Activated CD8-positive, alpha-beta T cell treated with anti-CD3 and anti-CD28 coated beads for 36 hours (primary cell): ENCODE data around the gene RHOT1. TPM values are rescaled to one million over a fixed set of nuclear protein-coding genes. Genes with fewer than 3 reads are reported as not detected.
"Not testable (repeated sequence)": the region's sequence is repeated elsewhere in the genome, so short reads cannot be mapped to it uniquely, and the experiment has no call there.

Experiments
- ATAC-seq: fragments of 200-7000 bp; cut with Tn5 transposase; one replicate; pipeline ENCODE4 v1.10.0; 2021; ENCODE audit warnings: mild to moderate bottlenecking, moderate library complexity
- CTCF ChIA-PET: fragments of 350-600 bp; sonication (Branson Sonifier 250); formaldehyde crosslinking; loops from one replicate; lab custom pipeline; 2021; ENCODE audit warnings: antibody characterized with exemption; lab: Charles Lee
- POLR2A ChIA-PET: fragments of 350-600 bp; sonication (Branson Sonifier 250); formaldehyde crosslinking; loops from one replicate; lab custom pipeline; 2021; ENCODE audit warnings: antibody characterized with exemption; lab: Charles Lee
- DNase-seq: peaks from one replicate; pipeline ENCODE4 v3.0.0-alpha.2; 2020
- H3K27ac Mint-ChIP-seq: one replicate; pipeline ENCODE4 v1.8.0; 2021; ENCODE audit warnings: mild to moderate bottlenecking, mixed read lengths
- H3K27me3 Mint-ChIP-seq: one replicate; pipeline ENCODE4 v1.8.0; 2021; ENCODE audit warnings: mixed read lengths
- H3K36me3 Mint-ChIP-seq: one replicate; pipeline ENCODE4 v1.8.0; 2021; ENCODE audit warnings: low read depth, mixed read lengths
- H3K4me1 Mint-ChIP-seq: one replicate; pipeline ENCODE4 v1.8.0; 2021; ENCODE audit warnings: low read depth, mixed read lengths
- H3K4me3 Mint-ChIP-seq: one replicate; pipeline ENCODE4 v1.8.0; 2021; ENCODE audit warnings: mild to moderate bottlenecking, moderate library complexity, mixed read lengths
- H3K9me3 Mint-ChIP-seq: one replicate; pipeline ENCODE4 v1.8.0; 2021; ENCODE audit warnings: mixed read lengths
- intact Hi-C: fragments of 100-400 bp; cut with micrococcal nuclease; formaldehyde crosslinking; loops from one replicate; pipeline ENCODE4 v1.10.0; 2022
- total RNA-seq, 2 experiments: library from RNA; stranded (reverse); gene quantifications; one replicate each; pipeline ENCODE4 v1.2.3, GENCODE V29; 2021
- TF ChIP-seq, protein P1 (sequence below): fragments of 200-600 bp; IDR thresholded peaks from one replicate; pipeline ENCODE4 v1.8.0; 2022; ENCODE audit warnings: antibody characterized with exemption, mild to moderate bottlenecking

The RHOT1 gene
- total RNA-seq, 2 experiments from 2014 or later, result 25.8 to 27.2 TPM

DNA sequence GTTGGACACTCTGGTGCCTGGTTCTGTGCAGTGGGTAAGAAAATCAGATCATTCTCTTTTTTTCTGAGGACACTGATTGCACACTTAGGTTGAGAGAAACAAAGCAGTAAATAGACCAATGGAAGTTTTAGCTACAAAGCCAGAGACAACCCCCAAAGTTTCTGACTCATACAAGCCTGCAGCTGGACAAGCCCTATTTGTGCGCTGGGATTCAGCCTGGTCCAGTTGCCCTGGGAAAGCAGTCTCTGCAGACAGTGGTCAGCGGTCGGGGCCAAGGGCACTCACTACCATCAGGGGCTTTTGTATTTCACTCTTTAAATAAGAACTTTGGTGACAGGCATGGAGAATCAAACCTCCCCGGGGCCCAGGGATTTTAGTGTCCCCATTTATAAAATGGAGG lies 117.3 kb downstream of the RHOT1 start:
- no peaks in the 10 kb centered on the region for H3K4me1 Mint-ChIP-seq
- ChIA-PET POLR2A (no interaction called here), CTCF (interaction anchor here (1.2 kb wide), 1 partner anchor 59 kb away, joined by 3 read pairs; no protein-coding TSS in a partner anchor)
- peaks cover 39% of the 10 kb centered on the region for H3K27me3 Mint-ChIP-seq
- ATAC-seq, result no peak
- H3K27ac Mint-ChIP-seq, result no peak overlapping the region
- DNase-seq, result no peak
- no peak overlapping the region for H3K4me3 Mint-ChIP-seq
- no peaks in the 10 kb centered on the region for H3K9me3 Mint-ChIP-seq
- H3K36me3 Mint-ChIP-seq, result no peaks in the 10 kb centered on the region
- TF ChIP-seq, protein P1, sequence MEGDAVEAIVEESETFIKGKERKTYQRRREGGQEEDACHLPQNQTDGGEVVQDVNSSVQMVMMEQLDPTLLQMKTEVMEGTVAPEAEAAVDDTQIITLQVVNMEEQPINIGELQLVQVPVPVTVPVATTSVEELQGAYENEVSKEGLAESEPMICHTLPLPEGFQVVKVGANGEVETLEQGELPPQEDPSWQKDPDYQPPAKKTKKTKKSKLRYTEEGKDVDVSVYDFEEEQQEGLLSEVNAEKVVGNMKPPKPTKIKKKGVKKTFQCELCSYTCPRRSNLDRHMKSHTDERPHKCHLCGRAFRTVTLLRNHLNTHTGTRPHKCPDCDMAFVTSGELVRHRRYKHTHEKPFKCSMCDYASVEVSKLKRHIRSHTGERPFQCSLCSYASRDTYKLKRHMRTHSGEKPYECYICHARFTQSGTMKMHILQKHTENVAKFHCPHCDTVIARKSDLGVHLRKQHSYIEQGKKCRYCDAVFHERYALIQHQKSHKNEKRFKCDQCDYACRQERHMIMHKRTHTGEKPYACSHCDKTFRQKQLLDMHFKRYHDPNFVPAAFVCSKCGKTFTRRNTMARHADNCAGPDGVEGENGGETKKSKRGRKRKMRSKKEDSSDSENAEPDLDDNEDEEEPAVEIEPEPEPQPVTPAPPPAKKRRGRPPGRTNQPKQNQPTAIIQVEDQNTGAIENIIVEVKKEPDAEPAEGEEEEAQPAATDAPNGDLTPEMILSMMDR, result no peak
- intact Hi-C loops, result no loop called here

DNA sequence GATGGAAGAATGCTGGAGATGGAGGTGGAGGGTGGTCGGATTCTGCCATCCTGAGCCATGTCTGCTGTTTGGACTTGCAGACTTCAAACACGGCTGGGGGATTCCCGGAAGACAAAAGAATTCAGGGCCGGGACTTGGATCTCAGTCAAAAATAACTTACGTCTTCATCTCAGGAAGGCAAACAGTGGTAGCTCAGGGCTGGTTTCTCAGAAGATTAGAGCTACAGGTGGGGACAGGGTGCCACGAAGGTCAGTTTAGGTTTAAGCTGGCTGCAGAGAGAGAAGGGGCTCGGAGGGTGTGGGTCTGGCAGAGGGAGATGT lies 119.1 kb downstream of the RHOT1 start:
- no peak for DNase-seq
- intact Hi-C loops, result no loop called here
- H3K36me3 Mint-ChIP-seq, result no peaks in the 10 kb centered on the region
- H3K4me1 Mint-ChIP-seq, result peaks cover 2% of the 10 kb centered on the region
- TF ChIP-seq, protein P1, result no peak
- peaks cover 46% of the 10 kb centered on the region for H3K27me3 Mint-ChIP-seq
- H3K9me3 Mint-ChIP-seq, result no peaks in the 10 kb centered on the region
- ChIA-PET CTCF (interaction anchor here (0.6 to 3.0 kb wide), 7 partner anchors 8 to 201 kb away, joined by 3 to 14 read pairs (median 3); partner anchors contain the start of gene PSMD11), POLR2A (no interaction called here)
- no peak overlapping the region for H3K27ac Mint-ChIP-seq
- ATAC-seq, result no peak
- H3K4me3 Mint-ChIP-seq, result no peak overlapping the region

DNA sequence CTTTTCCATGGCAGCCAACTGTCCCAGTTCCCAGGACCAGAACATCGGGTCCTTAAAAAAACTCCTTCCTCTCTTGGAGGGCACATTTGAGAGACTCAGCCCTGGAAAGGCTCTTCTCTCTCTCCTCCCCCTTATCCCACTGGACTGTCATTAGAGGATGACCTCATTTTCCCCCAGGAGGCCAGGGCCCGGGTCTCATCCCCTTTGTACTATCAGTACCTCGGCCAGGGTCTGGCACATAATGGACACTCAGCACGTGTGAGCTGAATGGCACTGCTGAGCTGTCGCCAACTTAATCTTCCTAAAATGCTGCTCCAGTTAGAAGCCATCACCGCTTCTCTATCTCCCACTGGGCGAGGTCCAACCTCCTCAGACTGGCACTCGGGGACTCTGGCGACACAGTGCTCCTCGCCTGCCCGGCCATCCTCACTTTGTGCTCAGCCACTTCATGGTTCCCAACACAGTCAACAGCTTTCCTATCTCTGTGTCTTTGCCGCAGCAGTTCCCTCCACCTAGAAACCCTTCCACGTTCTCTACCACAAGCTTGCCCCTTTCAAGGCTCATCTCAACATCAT lies 119.7 kb downstream of the RHOT1 start:
- POLR2A ChIA-PET, result no interaction called here
- H3K27me3 Mint-ChIP-seq, result peaks cover 48% of the 10 kb centered on the region
- no peak for DNase-seq
- TF ChIP-seq, protein P1, result no peak
- H3K27ac Mint-ChIP-seq, result no peak overlapping the region
- peaks cover 4% of the 10 kb centered on the region for H3K4me1 Mint-ChIP-seq
- no peak overlapping the region for H3K4me3 Mint-ChIP-seq
- CTCF ChIA-PET, result interaction anchor here (0.9 to 3.0 kb wide), 5 partner anchors 9 to 200 kb away, joined by 3 to 14 read pairs (median 4); partner anchors contain the start of gene PSMD11
- ATAC-seq, result no peak
- no peaks in the 10 kb centered on the region for H3K36me3 Mint-ChIP-seq
- no peaks in the 10 kb centered on the region for H3K9me3 Mint-ChIP-seq
- intact Hi-C loops, result no loop called here

DNA sequence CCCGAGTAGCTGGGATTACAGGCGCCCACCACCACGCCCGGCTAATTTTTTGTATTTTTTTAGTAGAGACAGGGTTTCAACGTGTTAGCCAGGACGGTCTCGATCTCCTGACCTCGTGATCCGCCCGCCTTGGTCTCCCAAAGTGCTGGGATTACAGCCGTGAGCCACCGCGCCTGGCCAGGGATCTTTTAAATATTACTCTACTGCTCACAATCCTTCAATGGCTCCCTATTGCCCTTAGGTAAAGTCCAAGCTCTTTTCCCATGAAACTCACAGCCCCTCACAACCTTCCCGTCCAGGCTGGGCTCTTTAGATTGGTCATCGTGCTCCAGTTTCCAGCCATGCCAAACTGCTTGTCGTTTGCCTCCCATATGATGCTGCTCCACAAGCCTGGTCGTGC lies 121.2 kb downstream of the RHOT1 start:
- H3K4me3 Mint-ChIP-seq, ATAC-seq, H3K36me3 Mint-ChIP-seq, intact Hi-C loops, DNase-seq, H3K27ac Mint-ChIP-seq, H3K9me3 Mint-ChIP-seq: not testable (repeated sequence)
- ChIA-PET CTCF (interaction anchor here (1.3 to 3.0 kb wide), 2 partner anchors 10 to 107 kb away, joined by 3 to 14 read pairs; no protein-coding TSS in a partner anchor), POLR2A (interaction anchor here (1.6 kb wide), 1 partner anchor 14 kb away, joined by 4 read pairs; no protein-coding TSS in a partner anchor)
- Mint-ChIP-seq H3K4me1 (peaks cover 12% of the 10 kb centered on the region), H3K27me3 (peaks cover 58% of the 10 kb centered on the region)

DNA sequence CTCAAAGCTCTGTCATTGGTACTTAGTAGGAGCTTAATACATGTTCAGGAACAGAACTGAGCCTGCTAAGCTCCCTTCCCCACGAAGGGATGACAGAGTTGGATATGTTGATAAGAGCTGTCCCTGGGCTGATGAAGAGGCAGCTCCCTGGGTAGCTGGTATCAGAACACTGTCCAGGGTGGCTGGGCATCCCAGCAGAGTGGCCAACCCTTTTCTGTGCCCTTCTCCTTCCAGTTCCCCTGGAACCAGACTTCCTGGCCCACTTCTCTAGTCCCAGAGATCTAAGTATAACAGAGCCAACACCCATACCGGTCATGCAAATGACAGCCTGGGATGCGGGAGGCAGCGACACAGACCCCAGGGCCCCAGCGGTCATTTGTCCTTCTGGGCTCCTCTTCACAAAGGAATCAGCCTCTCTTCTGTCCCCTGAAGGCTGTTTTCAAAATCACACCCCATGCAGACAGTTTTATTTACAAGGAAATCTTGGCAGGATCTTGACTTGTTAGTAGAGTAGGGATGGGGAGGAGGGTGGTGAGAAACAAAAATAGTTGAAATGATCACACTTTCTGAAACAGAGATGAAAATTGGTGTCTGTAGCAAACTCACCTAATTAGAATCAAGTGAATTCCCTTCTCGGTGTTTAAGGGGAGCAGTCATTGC lies 122.0 kb downstream of the RHOT1 start:
- ATAC-seq, result no peak
- TF ChIP-seq, protein P1, result no peak
- Mint-ChIP-seq H3K36me3 (no peaks in the 10 kb centered on the region), H3K27ac (no peak overlapping the region), H3K4me3 (peak overlapping the region; percentile 15), H3K9me3 (no peaks in the 10 kb centered on the region), H3K27me3 (peaks cover 61% of the 10 kb centered on the region), H3K4me1 (peaks cover 12% of the 10 kb centered on the region)
- DNase-seq, result no peak
- POLR2A ChIA-PET, result interaction anchor here (1.6 kb wide), 1 partner anchor 13 kb away, joined by 4 read pairs; no protein-coding TSS in a partner anchor
- CTCF ChIA-PET, result interaction anchor here (3.0 kb wide), 1 partner anchor 11 kb away, joined by 14 read pairs; no protein-coding TSS in a partner anchor
- intact Hi-C loops, result no loop called here
